ENCODE measurements around the gene MRO.

GRCh38 chr18:50847192-50847591 is 27.4 kb upstream of the MRO start:
- no peak for TF ChIP-seq POLR2A (IDR thresholded peaks at IDR 0.05; ENCODE audit: borderline replicate concordance, extremely low read depth, insufficient read depth, insufficient read length)
- TF ChIP-seq SP1 (IDR thresholded peaks at IDR 0.05; ENCODE audit: low read depth) = no peak
- TF ChIP-seq POLR2AphosphoS5 (IDR thresholded peaks at IDR 0.05; ENCODE audit: low read depth, low read length) = no peak
- no peak for TF ChIP-seq ZNF274 (IDR thresholded peaks at IDR 0.05; ENCODE audit: low read depth, low read length)
- no peak for TF ChIP-seq CTCF (IDR thresholded peaks at IDR 0.05 in 2 of 3, conservative IDR thresholded peaks at IDR 0.05 in 1 of 3; ENCODE audit: borderline replicate concordance in 1 of 3, insufficient read depth in 1 of 3, low read depth in 2 of 3, low read length in 2 of 3)
- TF ChIP-seq ZFX (IDR thresholded peaks at IDR 0.05) = no peak
- TF ChIP-seq REST (IDR thresholded peaks at IDR 0.05; ENCODE audit: low read depth) = no peak
- no peak for TF ChIP-seq EZH2phosphoT487 (IDR thresholded peaks at IDR 0.05; ENCODE audit: borderline replicate concordance)
- no peak for TF ChIP-seq TCF7L2 (IDR thresholded peaks at IDR 0.05; ENCODE audit: borderline replicate concordance, extremely low read depth, insufficient read depth, insufficient read length)
- TF ChIP-seq CEBPB (IDR thresholded peaks at IDR 0.05; ENCODE audit: low read depth) = no peak
- no peak for TF ChIP-seq YY1 (IDR thresholded peaks at IDR 0.05; ENCODE audit: extremely low read depth, insufficient replicate concordance, low read depth, low read length)
- TF ChIP-seq RAD21 (IDR thresholded peaks at IDR 0.05; ENCODE audit: low read depth) = no peak
- TF ChIP-seq JUND (IDR thresholded peaks at IDR 0.05) = no peak
- no peak for TF ChIP-seq ATF3 (IDR thresholded peaks at IDR 0.05)

Measured in HCT116 (cell line).